Measurements from ENCODE around the gene HPDL. TPM values are rescaled to one million over a fixed set of nuclear protein-coding genes. Genes with fewer than 3 reads are reported as not detected.

The HPDL gene
- total RNA-seq, 4 donors from 2014 or later = 0.88 to 24.8 (median 7.9) TPM

- Histone ChIP-seq H3K27ac (no peak overlapping the region), H3K36me3 (no peaks in the 10 kb centered on the region), H3K9me3 (no peaks in the 10 kb centered on the region), H3K27me3 (no peaks in the 10 kb centered on the region), H3K4me3 (no peak overlapping the region), H3K4me1 (peaks cover 0 to 7% (median 3%) of the 10 kb centered on the region in 4 donors)
- no peak for TF ChIP-seq CTCF (IDR thresholded peaks at IDR 0.05)
- no peak for TF ChIP-seq POLR2A (IDR thresholded peaks at IDR 0.05)
- no peak for DNase-seq
Measured at GRCh38 chr1:45299296-45299695, 27.4 kb upstream of the HPDL start.

- Histone ChIP-seq H3K27me3 (no peaks in the 10 kb centered on the region), H3K4me3 (no peak overlapping the region), H3K36me3 (no peaks in the 10 kb centered on the region), H3K27ac (no peak overlapping the region), H3K4me1 (peaks cover 0 to 14% (median 6%) of the 10 kb centered on the region in 4 donors), H3K9me3 (no peaks in the 10 kb centered on the region)
- peak; percentile 55 to 86 (median 77) for TF ChIP-seq CTCF (IDR thresholded peaks at IDR 0.05)
- TF ChIP-seq POLR2A (IDR thresholded peaks at IDR 0.05) = no peak
- peak in 2 of 3 donors; percentile 31 to 63 for DNase-seq
Measured at GRCh38 chr1:45299981-45300668, 26.6 kb upstream of the HPDL start.

- Histone ChIP-seq H3K27ac (no peak overlapping the region), H3K27me3 (no peaks in the 10 kb centered on the region), H3K4me1 (peaks cover 0 to 14% (median 6%) of the 10 kb centered on the region in 4 donors), H3K4me3 (no peak overlapping the region), H3K9me3 (no peaks in the 10 kb centered on the region), H3K36me3 (no peaks in the 10 kb centered on the region)
- DNase-seq = no peak
- TF ChIP-seq POLR2A (IDR thresholded peaks at IDR 0.05) (no peak), CTCF (IDR thresholded peaks at IDR 0.05) (no peak)
Measured at GRCh38 chr1:45300669-45300997, 26.1 kb upstream of the HPDL start.

- TF ChIP-seq CTCF (IDR thresholded peaks at IDR 0.05) = no peak
- TF ChIP-seq POLR2A (IDR thresholded peaks at IDR 0.05) = no peak
- Histone ChIP-seq H3K27me3 (no peaks in the 10 kb centered on the region), H3K27ac (peak overlapping the region in 3 of 4 donors; percentile 77 to 85 (median 82)), H3K4me1 (peaks cover 0 to 14% (median 6%) of the 10 kb centered on the region in 4 donors), H3K9me3 (no peaks in the 10 kb centered on the region), H3K4me3 (peak overlapping the region; percentile 54 to 85 (median 77)), H3K36me3 (no peaks in the 10 kb centered on the region)
- no peak for DNase-seq
Measured at GRCh38 chr1:45302505-45303150, 24.1 kb upstream of the HPDL start.

- peak; percentile 45 to 88 (median 78) for TF ChIP-seq CTCF (IDR thresholded peaks at IDR 0.05)
- peak; percentile 64 to 73 for TF ChIP-seq POLR2A (IDR thresholded peaks at IDR 0.05)
- Histone ChIP-seq H3K9me3 (no peaks in the 10 kb centered on the region), H3K27ac (peak overlapping the region; percentile 82 to 95 (median 90)), H3K4me3 (peak overlapping the region; percentile 54 to 85 (median 77)), H3K27me3 (no peaks in the 10 kb centered on the region), H3K36me3 (no peaks in the 10 kb centered on the region), H3K4me1 (peaks cover 0 to 14% (median 6%) of the 10 kb centered on the region in 4 donors)
- peak; percentile 97 to 99 (median 99) for DNase-seq
Measured at GRCh38 chr1:45303520-45304310, 23.0 kb upstream of the HPDL start.

All from Peyer's patch (tissue), 4 donors.